NB4 (cell line): ENCODE data around the gene TIMP1.

Source experiments
- POLR2A ChIP-seq: IDR thresholded peaks from 2 replicates; pipeline ENCODE4 v1.6.1; 2011; ENCODE audit warnings: mild to moderate bottlenecking; ENCODE audit not compliant: insufficient read length; ENCODE audit errors: extremely low read depth
- TF ChIP-seq, protein P1 (sequence below): IDR thresholded peaks from one replicate; pipeline ENCODE4 v1.5.1; 2012; ENCODE audit warnings: low read depth, low read length

DNA sequence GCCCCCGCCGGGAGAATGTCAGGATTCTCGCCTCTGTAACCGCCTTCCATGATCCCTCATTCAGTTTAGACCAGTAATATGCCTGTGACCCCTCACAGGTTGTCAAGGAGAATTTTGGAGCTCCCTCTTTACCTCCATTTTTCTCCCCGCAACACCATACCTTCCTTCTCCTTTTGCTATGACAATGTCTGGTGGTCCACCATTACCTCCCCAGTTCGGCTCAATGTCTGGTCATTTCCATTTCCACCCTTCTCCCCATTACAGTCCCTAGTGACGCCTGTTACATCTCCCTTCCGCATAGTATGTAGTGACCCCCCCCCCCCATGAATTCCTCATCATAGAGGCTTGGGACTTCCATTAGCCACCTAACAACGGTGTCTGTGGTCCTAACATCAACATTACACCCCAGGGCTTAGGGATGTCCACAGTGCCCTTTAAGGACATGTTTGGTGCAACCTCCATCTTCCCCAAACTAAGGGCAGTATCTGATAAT lies 20.5 kb upstream of the TIMP1 start:
- TF ChIP-seq POLR2A, result no peak
- TF ChIP-seq, protein P1, sequence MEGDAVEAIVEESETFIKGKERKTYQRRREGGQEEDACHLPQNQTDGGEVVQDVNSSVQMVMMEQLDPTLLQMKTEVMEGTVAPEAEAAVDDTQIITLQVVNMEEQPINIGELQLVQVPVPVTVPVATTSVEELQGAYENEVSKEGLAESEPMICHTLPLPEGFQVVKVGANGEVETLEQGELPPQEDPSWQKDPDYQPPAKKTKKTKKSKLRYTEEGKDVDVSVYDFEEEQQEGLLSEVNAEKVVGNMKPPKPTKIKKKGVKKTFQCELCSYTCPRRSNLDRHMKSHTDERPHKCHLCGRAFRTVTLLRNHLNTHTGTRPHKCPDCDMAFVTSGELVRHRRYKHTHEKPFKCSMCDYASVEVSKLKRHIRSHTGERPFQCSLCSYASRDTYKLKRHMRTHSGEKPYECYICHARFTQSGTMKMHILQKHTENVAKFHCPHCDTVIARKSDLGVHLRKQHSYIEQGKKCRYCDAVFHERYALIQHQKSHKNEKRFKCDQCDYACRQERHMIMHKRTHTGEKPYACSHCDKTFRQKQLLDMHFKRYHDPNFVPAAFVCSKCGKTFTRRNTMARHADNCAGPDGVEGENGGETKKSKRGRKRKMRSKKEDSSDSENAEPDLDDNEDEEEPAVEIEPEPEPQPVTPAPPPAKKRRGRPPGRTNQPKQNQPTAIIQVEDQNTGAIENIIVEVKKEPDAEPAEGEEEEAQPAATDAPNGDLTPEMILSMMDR, result no peak
